ENCODE results near the gene ANKRD39.

ANKRD39 gene

GRCh38 chr2:96879545-96880040 is 21.8 kb upstream of the ANKRD39 start:
- no peak for DNase-seq (ENCODE audit: extremely low spot score)
- ChIA-PET POLR2A (no interaction called here), CTCF (no interaction called here)
- no peak for TF ChIP-seq FOXM1 (IDR thresholded peaks at IDR 0.05; ENCODE audit: borderline replicate concordance)
- no peak for TF ChIP-seq ELF4 (IDR thresholded peaks at IDR 0.05)
- TF ChIP-seq PKNOX1 (IDR thresholded peaks at IDR 0.05): no peak
- no peak for TF ChIP-seq LEF1 (IDR thresholded peaks at IDR 0.05; ENCODE audit: borderline replicate concordance)
- no peak for TF ChIP-seq SUZ12 (IDR thresholded peaks at IDR 0.05)
- TF ChIP-seq FOXA1 (IDR thresholded peaks at IDR 0.05): no peak
- no peak for TF ChIP-seq SP1 (IDR thresholded peaks at IDR 0.05)
- TF ChIP-seq FOXK2 (IDR thresholded peaks at IDR 0.05): no peak
- TF ChIP-seq HDGF (IDR thresholded peaks at IDR 0.05; ENCODE audit: borderline replicate concordance): no peak
- no peak for TF ChIP-seq BHLHE40 (IDR thresholded peaks at IDR 0.05; ENCODE audit: borderline replicate concordance)
- no peak for TF ChIP-seq NFRKB (IDR thresholded peaks at IDR 0.05)
- no peak for TF ChIP-seq TARDBP (IDR thresholded peaks at IDR 0.05)
- no peak for TF ChIP-seq CTBP1 (IDR thresholded peaks at IDR 0.05; ENCODE audit: borderline replicate concordance)
- no peak for TF ChIP-seq ARNT (IDR thresholded peaks at IDR 0.05)
- no peak for TF ChIP-seq L3MBTL2 (conservative IDR thresholded peaks at IDR 0.05)
- TF ChIP-seq ZNF384 (IDR thresholded peaks at IDR 0.05): no peak

- CTCF ChIA-PET: no interaction called here
Measured at GRCh38 chr2:96878796-96879544, 21.2 kb upstream of the ANKRD39 start.

GRCh38 chr2:96878171-96878570 is 20.4 kb upstream of the ANKRD39 start:
- DNase-seq (ENCODE audit: extremely low spot score): no peak
- ChIA-PET POLR2A (interaction anchor here (1.0 kb wide), 1 partner anchor 10 kb away, joined by 3 read pairs; no protein-coding TSS in a partner anchor), CTCF (no interaction called here)
- TF ChIP-seq FOXK2 (IDR thresholded peaks at IDR 0.05): no peak
- no peak for TF ChIP-seq HDGF (IDR thresholded peaks at IDR 0.05; ENCODE audit: borderline replicate concordance)
- no peak for TF ChIP-seq LEF1 (IDR thresholded peaks at IDR 0.05; ENCODE audit: borderline replicate concordance)
- no peak for TF ChIP-seq BHLHE40 (IDR thresholded peaks at IDR 0.05; ENCODE audit: borderline replicate concordance)
- TF ChIP-seq ARNT (IDR thresholded peaks at IDR 0.05): no peak
- no peak for TF ChIP-seq FOXM1 (IDR thresholded peaks at IDR 0.05; ENCODE audit: borderline replicate concordance)
- no peak for TF ChIP-seq ZNF384 (IDR thresholded peaks at IDR 0.05)
- TF ChIP-seq SUZ12 (IDR thresholded peaks at IDR 0.05): no peak
- no peak for TF ChIP-seq NFRKB (IDR thresholded peaks at IDR 0.05)
- TF ChIP-seq PKNOX1 (IDR thresholded peaks at IDR 0.05): no peak
- TF ChIP-seq FOXA1 (IDR thresholded peaks at IDR 0.05): no peak
- TF ChIP-seq SP1 (IDR thresholded peaks at IDR 0.05): no peak
- TF ChIP-seq ELF4 (IDR thresholded peaks at IDR 0.05): no peak
- no peak for TF ChIP-seq CTBP1 (IDR thresholded peaks at IDR 0.05; ENCODE audit: borderline replicate concordance)
- no peak for TF ChIP-seq TARDBP (IDR thresholded peaks at IDR 0.05)
- no peak for TF ChIP-seq L3MBTL2 (conservative IDR thresholded peaks at IDR 0.05)

More at GRCh38 chr2:96878796-96879544, 21.2 kb upstream of the ANKRD39 start:
- no peak for TF ChIP-seq SP1 (IDR thresholded peaks at IDR 0.05)
- TF ChIP-seq FOXM1 (IDR thresholded peaks at IDR 0.05; ENCODE audit: borderline replicate concordance): no peak
- DNase-seq (ENCODE audit: extremely low spot score): no peak
- POLR2A ChIA-PET: interaction anchor here (1.0 kb wide), 1 partner anchor 10 kb away, joined by 3 read pairs; no protein-coding TSS in a partner anchor

GRCh38 chr2:96877631-96878092 is 19.8 kb upstream of the ANKRD39 start:
- ChIA-PET POLR2A (interaction anchor here (1.3 kb wide), 1 partner anchor 119 kb away, joined by 3 read pairs; no protein-coding TSS in a partner anchor), CTCF (no interaction called here)
- no peak for TF ChIP-seq ZNF384 (IDR thresholded peaks at IDR 0.05)
- TF ChIP-seq SUZ12 (IDR thresholded peaks at IDR 0.05): no peak
- no peak for TF ChIP-seq PKNOX1 (IDR thresholded peaks at IDR 0.05)
- no peak for TF ChIP-seq ELF4 (IDR thresholded peaks at IDR 0.05)
- no peak for TF ChIP-seq SP1 (IDR thresholded peaks at IDR 0.05)
- TF ChIP-seq L3MBTL2 (conservative IDR thresholded peaks at IDR 0.05): no peak
- no peak for TF ChIP-seq HDGF (IDR thresholded peaks at IDR 0.05; ENCODE audit: borderline replicate concordance)
- no peak for TF ChIP-seq LEF1 (IDR thresholded peaks at IDR 0.05; ENCODE audit: borderline replicate concordance)
- TF ChIP-seq ARNT (IDR thresholded peaks at IDR 0.05): no peak
- TF ChIP-seq FOXA1 (IDR thresholded peaks at IDR 0.05): no peak
- TF ChIP-seq NFRKB (IDR thresholded peaks at IDR 0.05): no peak
- TF ChIP-seq BHLHE40 (IDR thresholded peaks at IDR 0.05; ENCODE audit: borderline replicate concordance): no peak
- TF ChIP-seq CTBP1 (IDR thresholded peaks at IDR 0.05; ENCODE audit: borderline replicate concordance): no peak
- DNase-seq (ENCODE audit: extremely low spot score): no peak

GRCh38 chr2:96877042-96877451 is 19.2 kb upstream of the ANKRD39 start:
- TF ChIP-seq ZNF384 (IDR thresholded peaks at IDR 0.05): no peak
- no peak for TF ChIP-seq ARNT (IDR thresholded peaks at IDR 0.05)
- no peak for TF ChIP-seq L3MBTL2 (conservative IDR thresholded peaks at IDR 0.05)
- TF ChIP-seq HDGF (IDR thresholded peaks at IDR 0.05; ENCODE audit: borderline replicate concordance): no peak
- TF ChIP-seq FOXK2 (IDR thresholded peaks at IDR 0.05): no peak
- TF ChIP-seq BHLHE40 (IDR thresholded peaks at IDR 0.05; ENCODE audit: borderline replicate concordance): no peak
- TF ChIP-seq PKNOX1 (IDR thresholded peaks at IDR 0.05): no peak
- TF ChIP-seq SUZ12 (IDR thresholded peaks at IDR 0.05): no peak
- no peak for TF ChIP-seq ELF4 (IDR thresholded peaks at IDR 0.05)
- no peak for TF ChIP-seq NFRKB (IDR thresholded peaks at IDR 0.05)
- no peak for TF ChIP-seq FOXM1 (IDR thresholded peaks at IDR 0.05; ENCODE audit: borderline replicate concordance)
- no peak for TF ChIP-seq CTBP1 (IDR thresholded peaks at IDR 0.05; ENCODE audit: borderline replicate concordance)
- TF ChIP-seq FOXA1 (IDR thresholded peaks at IDR 0.05): no peak
- TF ChIP-seq SP1 (IDR thresholded peaks at IDR 0.05): no peak
- no peak for TF ChIP-seq LEF1 (IDR thresholded peaks at IDR 0.05; ENCODE audit: borderline replicate concordance)
- TF ChIP-seq TARDBP (IDR thresholded peaks at IDR 0.05): no peak
- ChIA-PET POLR2A (interaction anchor here (1.3 kb wide), 1 partner anchor 118 kb away, joined by 3 read pairs; no protein-coding TSS in a partner anchor), CTCF (no interaction called here)
- DNase-seq (ENCODE audit: extremely low spot score): no peak
